GM19438 (cell line): ENCODE results near the gene SCN9A.
A peak's percentile ranks its signal among the peaks of the same experiment; 100 is the strongest.
"Not testable (repeated sequence)": the region's sequence is repeated elsewhere in the genome, so short reads cannot be mapped to it uniquely, and the experiment has no call there.

ENCODE experiments used
- ATAC-seq: cut with Tn5 transposase; IDR thresholded peaks from one replicate; pipeline ENCODE4 v1.9.1; 2021; ENCODE audit warnings: low read depth; ENCODE audit not compliant: unreplicated experiment

The SCN9A gene

DNA sequence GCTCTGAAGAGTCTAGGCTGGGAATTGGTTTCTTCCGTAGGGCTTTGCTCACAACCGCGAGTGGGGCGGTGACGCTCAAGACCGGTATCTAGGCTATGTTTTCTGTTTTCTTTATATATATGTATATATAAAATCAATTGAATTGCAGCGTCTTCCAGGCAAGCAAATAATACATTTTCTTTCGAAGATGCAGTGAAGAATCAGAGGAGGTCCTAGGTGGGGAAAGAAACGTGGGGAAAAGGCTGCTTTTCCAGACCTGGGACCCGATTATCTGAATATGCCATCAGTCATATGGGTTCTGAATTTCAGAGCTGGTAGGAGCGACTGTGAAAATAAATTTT is 714 bp upstream of the SCN9A start:
- no peak for ATAC-seq

GRCh38 chr2:166375195-166375735 is 479 bp downstream of the SCN9A start:
- ATAC-seq: peak; percentile 51

- ATAC-seq: no peak
Observed at GRCh38 chr2:166373951-166374350, 1.8 kb downstream of the SCN9A start.

GRCh38 chr2:166373539-166373938 is 2.2 kb downstream of the SCN9A start:
- no peak for ATAC-seq

DNA sequence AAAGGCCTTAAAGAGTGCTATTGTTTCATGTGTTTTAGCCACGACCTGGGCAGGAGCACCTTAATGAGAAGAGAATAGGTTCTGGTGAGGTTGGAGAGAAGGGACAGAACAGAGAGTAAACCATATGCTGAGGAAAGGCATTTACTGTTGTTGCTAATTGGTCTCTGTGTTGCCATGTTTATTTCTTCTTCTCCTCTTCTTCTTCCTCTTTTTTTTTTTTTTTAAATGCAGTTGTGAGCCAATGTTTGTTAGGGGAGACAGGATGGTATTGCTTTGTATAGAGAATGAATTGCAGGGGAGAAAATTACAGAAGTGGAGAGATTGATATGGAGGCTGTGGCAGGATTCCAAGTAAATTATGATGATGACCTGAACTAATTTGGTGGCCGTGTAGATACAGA is 2.6 kb downstream of the SCN9A start:
- ATAC-seq: no peak

- no peak for ATAC-seq
Observed at GRCh38 chr2:166372046-166372445, 3.7 kb downstream of the SCN9A start.

- ATAC-seq: no peak
Observed at GRCh38 chr2:166365803-166366420, 9.8 kb downstream of the SCN9A start.

DNA sequence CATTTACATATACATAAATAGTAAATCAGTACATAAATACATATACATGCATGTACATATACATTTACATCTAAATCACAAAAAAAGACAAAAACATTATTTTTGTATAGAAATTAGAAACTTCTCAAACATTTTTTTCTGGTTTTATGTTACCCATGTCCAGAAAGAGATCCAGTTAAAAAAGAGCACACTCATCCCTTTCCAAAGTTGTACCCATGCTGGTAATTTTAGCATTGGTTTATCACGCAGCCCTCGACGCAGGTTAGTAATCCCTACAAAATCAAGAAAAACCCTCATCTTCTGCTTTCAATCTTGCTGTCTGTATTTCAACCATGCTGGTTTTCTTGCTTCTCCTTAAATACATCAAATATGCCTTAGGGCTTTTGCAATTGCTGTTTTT is 10.5 kb downstream of the SCN9A start:
- ATAC-seq: no peak

DNA sequence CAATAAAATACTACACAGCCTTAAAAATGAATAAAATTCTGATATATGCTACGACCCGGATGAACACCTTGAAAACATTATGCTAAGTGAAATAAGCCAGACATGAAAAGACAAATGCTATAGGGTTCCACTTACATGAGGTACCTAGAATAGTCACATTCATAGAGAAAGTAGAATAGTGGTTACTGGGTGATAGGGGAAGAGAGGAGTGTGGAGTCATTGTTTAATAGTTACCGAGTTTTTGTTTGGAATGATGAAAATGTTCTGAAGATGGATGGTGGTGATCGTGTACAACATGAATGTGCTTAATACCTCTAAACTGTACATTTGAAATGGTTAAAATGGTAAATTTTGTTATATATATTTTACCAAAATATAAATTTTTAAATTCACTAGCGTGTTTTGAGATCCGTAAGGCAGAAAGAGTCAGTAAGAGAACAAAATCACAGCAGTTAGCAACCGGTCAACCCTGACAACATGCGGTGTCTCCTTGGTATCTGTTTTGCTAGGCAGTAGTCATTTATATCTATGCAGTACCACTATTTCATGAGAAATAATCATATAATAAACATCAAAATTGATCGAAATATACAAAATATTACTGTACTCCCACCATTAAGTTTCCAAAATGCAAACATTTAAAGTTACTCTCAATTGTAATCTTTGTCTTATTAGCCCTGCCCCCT is 11.1 kb downstream of the SCN9A start:
- ATAC-seq: no peak

DNA sequence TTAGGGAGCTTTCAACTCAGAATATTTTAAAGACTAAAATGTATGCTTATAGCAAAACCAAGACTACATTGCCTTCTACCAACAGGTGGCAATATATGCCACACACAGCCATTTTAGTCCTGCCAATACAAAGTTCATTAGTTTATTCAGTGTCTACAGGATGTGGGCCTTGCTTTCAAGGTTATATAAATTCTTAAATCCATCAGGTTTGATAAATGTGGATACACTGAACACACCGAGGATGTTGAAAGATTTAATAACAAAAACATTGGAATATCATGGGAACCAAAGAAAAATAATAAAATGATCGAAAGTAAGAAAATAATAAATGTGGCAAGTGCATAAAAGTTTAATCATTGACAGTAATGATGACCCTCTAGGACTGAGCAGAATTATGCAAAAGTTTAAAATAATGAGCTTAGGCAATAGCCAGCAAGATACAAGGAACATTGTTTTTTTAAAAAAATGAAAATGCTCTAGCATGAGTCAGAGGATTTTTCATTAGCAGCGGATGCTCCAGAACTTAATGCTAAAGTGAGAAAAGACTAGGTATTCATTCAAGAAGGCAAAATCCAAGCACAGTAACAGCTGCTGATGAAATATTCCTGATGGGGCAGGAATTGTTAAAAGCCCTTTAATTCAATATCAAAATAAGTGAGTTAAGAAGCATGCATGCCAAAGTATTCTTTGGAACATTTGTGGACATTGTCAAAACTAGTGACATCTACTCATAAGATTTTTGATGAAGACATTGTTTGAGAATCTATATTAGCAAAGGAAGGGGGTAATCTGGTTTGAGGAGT is 14.2 kb downstream of the SCN9A start:
- ATAC-seq: no peak

DNA sequence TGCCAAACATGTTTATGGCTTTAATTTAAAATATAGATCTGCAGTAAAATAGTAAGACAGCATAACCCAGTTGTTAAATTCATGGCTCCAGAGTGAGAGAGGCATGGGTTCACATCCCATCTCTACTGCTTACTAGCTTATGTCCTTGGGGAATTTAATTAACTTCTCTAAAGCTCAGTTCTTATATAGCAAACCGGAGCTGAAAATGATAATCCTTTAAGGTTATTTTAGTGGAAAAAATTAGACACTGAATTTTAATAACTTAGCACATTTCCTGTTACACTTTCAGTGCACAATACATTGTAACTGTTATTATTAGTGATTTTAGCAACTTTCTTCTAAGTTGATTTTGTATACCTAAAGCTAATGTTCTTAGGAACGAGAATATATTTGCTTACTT is 14.8 kb downstream of the SCN9A start:
- no peak for ATAC-seq

DNA sequence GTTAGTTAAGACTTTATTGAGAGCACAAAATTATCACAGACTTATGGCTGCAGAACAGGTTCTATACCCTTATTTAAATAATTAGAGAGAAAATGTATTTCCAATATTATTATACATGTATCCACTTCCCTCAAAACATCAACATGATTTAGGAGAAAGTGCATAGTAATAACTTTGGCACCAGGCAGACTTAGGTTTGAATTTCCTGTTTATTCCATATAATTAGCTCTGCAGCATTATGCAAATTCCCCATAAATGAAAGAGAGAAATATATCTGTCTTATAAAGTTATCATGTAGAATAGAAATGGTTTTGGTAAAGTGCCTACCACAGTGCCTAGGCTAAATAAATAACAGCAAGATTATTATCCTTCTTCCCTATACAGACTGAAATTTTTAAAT is 15.3 kb downstream of the SCN9A start:
- ATAC-seq: no peak

GRCh38 chr2:166357950-166358321 is 17.8 kb downstream of the SCN9A start:
- ATAC-seq: not testable (repeated sequence)

DNA sequence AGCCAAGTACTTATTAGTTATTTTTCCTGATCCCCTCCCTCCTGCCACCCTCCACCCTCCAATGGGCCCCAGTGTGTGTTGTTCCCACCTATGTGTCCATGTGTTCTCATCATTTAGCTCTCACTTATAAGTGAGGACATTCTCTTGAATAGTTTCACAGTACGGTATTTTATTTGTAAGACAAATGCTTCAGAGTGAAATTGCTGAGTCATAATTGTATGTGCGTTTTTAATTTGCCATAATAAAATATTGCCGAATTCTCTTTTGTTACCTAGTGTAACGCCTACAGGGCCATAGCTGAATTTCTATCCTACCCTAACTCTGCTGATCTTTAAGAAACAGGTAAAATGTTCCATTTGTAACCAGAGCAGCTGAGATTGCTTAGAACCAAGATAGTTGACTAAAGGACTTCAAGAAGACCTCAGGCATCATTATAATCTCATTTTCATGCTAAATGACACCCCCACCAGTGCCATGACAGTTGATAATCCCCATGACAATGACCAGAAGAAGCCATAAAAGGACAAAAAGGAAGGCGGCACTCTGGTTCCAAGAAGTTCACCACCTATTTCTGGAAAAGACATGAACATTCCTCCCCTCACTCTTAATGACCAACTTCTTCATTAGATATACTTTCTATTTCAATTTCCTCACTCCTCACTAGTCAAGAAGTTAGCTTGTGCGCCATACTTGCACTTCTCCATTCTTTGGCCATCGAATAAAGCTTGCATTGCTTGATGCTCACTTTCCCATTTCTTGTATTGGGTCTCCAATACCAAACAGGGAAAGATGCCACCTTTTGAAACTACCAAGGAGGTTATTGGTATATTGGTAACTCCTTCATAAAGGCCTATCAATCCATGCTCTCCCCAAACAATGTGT is 18.4 kb downstream of the SCN9A start:
- no peak for ATAC-seq

- ATAC-seq: no peak
Observed at GRCh38 chr2:166351319-166351718, 24.4 kb downstream of the SCN9A start.

DNA sequence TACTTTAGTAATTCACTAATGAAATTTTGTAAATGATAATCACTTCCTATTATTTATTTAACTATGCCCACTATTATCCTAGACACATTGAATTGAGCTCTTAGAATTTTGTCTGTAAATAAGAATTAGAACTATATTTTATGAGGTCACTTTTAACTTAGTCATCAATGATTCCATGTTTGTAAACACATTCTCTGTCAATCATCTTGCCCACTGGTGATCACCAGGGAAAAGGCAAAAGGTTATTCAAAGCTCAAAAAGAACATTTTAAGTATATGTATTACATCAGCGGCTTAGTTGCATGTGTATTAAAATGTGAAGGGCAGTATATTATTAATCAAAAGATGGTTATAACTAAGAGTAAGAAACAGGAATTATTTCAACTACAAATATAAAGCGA is 25.2 kb downstream of the SCN9A start:
- ATAC-seq: no peak

- ATAC-seq: no peak
Observed at GRCh38 chr2:166344286-166345113, 31.2 kb downstream of the SCN9A start.

GRCh38 chr2:166343467-166343866 is 32.3 kb downstream of the SCN9A start:
- ATAC-seq: no peak

- no peak for ATAC-seq
Observed at GRCh38 chr2:166341426-166341825, 34.3 kb downstream of the SCN9A start.

- no peak for ATAC-seq
Observed at GRCh38 chr2:166338831-166339339, 36.9 kb downstream of the SCN9A start.
